H9 (cell line): Measurements from ENCODE around the gene CCT2. TPM values are rescaled to one million over a fixed set of nuclear protein-coding genes. Genes with fewer than 3 reads are reported as not detected.

ENCODE experiments used
- DNase-seq: peaks from one replicate; pipeline ENCODE4 v3.0.0-alpha.2; 2017
- H2AFZ ChIP-seq: one replicate; pipeline ENCODE4 v1.6.1; 2013; ENCODE audit warnings: mild to moderate bottlenecking, low read length, control low read depth, moderate library complexity
- H2AK5ac ChIP-seq: 2 replicates; pipeline ENCODE4 v1.6.1; 2013; ENCODE audit warnings: low read length, control low read depth, mixed read lengths; ENCODE audit not compliant: insufficient read length
- H2BK120ac ChIP-seq: one replicate; pipeline ENCODE4 v1.6.1; 2013; ENCODE audit warnings: low read depth, mild to moderate bottlenecking, low read length, control low read depth, inconsistent platforms; ENCODE audit not compliant: poor library complexity, severe bottlenecking
- H2BK12ac ChIP-seq: 2 replicates; pipeline ENCODE4 v1.6.1; 2013; ENCODE audit warnings: low read length, control low read depth, mixed read lengths, low read depth; ENCODE audit not compliant: insufficient read length
- H2BK15ac ChIP-seq: 2 replicates; pipeline ENCODE4 v1.6.1; 2013; ENCODE audit warnings: low read depth, low read length, control low read depth
- H2BK20ac ChIP-seq: one replicate; pipeline ENCODE4 v1.6.1; 2013; ENCODE audit warnings: low read depth, mild to moderate bottlenecking, low read length, control low read depth, inconsistent platforms; ENCODE audit not compliant: poor library complexity, severe bottlenecking
- H2BK5ac ChIP-seq: 2 replicates; pipeline ENCODE4 v1.6.1; 2013; ENCODE audit warnings: low read length, control low read depth, mixed read lengths; ENCODE audit not compliant: insufficient read length
- H3K14ac ChIP-seq: 2 replicates; pipeline ENCODE4 v1.6.1; 2013; ENCODE audit warnings: low read length, control low read depth; ENCODE audit not compliant: insufficient read depth
- H3K18ac ChIP-seq: 2 replicates; pipeline ENCODE4 v1.6.1; 2013; ENCODE audit warnings: low read depth, mild to moderate bottlenecking, mixed read lengths, low read length, control low read depth; ENCODE audit not compliant: insufficient read length
- H3K23ac ChIP-seq: 2 replicates; pipeline ENCODE4 v1.6.1; 2013; ENCODE audit warnings: low read length, control low read depth, mixed read lengths, low read depth; ENCODE audit not compliant: insufficient read length
- H3K23me2 ChIP-seq: 2 replicates; pipeline ENCODE4 v1.6.1; 2013; ENCODE audit warnings: low read depth, mild to moderate bottlenecking, mixed read lengths, low read length, control low read depth; ENCODE audit not compliant: insufficient read length, poor library complexity, severe bottlenecking
- H3K27ac ChIP-seq: 2 replicates; pipeline ENCODE4 v1.5.1; 2013; ENCODE audit warnings: low read length, control low read depth, mixed read lengths, low read depth; ENCODE audit not compliant: insufficient read length
- H3K27me3 ChIP-seq: 2 replicates; pipeline ENCODE4 v1.6.1; 2013; ENCODE audit warnings: low read length, control low read depth, inconsistent platforms; ENCODE audit not compliant: insufficient read depth
- H3K4ac ChIP-seq: 2 replicates; pipeline ENCODE4 v1.6.1; 2013; ENCODE audit warnings: low read depth, mild to moderate bottlenecking, control low read depth, inconsistent platforms, low read length, moderate library complexity
- H3K4me1 ChIP-seq: 2 replicates; pipeline ENCODE4 v1.6.1; 2013; ENCODE audit warnings: low read length, control low read depth, inconsistent platforms; ENCODE audit not compliant: insufficient read depth
- H3K4me2 ChIP-seq: 2 replicates; pipeline ENCODE4 v1.6.1; 2013; ENCODE audit warnings: low read length, control low read depth, mixed read lengths; ENCODE audit not compliant: insufficient read length, insufficient read depth
- H3K56ac ChIP-seq: 2 replicates; pipeline ENCODE4 v1.6.1; 2013; ENCODE audit warnings: low read depth, mild to moderate bottlenecking, mixed read lengths, low read length, control low read depth; ENCODE audit not compliant: insufficient read length
- H3K79me1 ChIP-seq: 2 replicates; pipeline ENCODE4 v1.6.1; 2013; ENCODE audit warnings: low read depth, mild to moderate bottlenecking, moderate library complexity, low read length, control low read depth, inconsistent platforms; ENCODE audit not compliant: insufficient read depth, poor library complexity, severe bottlenecking
- H3K79me2 ChIP-seq: 2 replicates; pipeline ENCODE4 v1.6.1; 2013; ENCODE audit warnings: low read length, control low read depth, inconsistent platforms; ENCODE audit not compliant: insufficient read depth
- H3K9ac ChIP-seq: 2 replicates; pipeline ENCODE4 v1.6.1; 2013; ENCODE audit warnings: low read length, control low read depth, mixed read lengths; ENCODE audit not compliant: insufficient read length; ENCODE audit errors: extremely low read depth
- H3K9me3 ChIP-seq: one replicate; pipeline ENCODE4 v1.6.1; 2013; ENCODE audit warnings: low read depth, low read length, inconsistent platforms; ENCODE audit not compliant: control insufficient read depth
- H3T11ph ChIP-seq: one replicate; pipeline ENCODE4 v1.6.1; 2013; ENCODE audit warnings: mild to moderate bottlenecking, low read length, control low read depth, inconsistent platforms
- H4K20me1 ChIP-seq: one replicate; pipeline ENCODE4 v1.6.1; 2013; ENCODE audit not compliant: control insufficient read depth, insufficient read length, insufficient read depth
- H4K5ac ChIP-seq: 2 replicates; pipeline ENCODE4 v1.6.1; 2013; ENCODE audit warnings: low read depth, mild to moderate bottlenecking, mixed read lengths, low read length, control low read depth; ENCODE audit not compliant: insufficient read length
- H4K8ac ChIP-seq: replicated peaks from 2 replicates; pipeline ENCODE4 v1.6.1; 2013; ENCODE audit warnings: low read length, control low read depth, mixed read lengths, low read depth; ENCODE audit not compliant: insufficient read length
- H4K91ac ChIP-seq: 2 replicates; pipeline ENCODE4 v1.6.1; 2013; ENCODE audit warnings: low read depth, mild to moderate bottlenecking, moderate library complexity, mixed read lengths, low read length, control low read depth; ENCODE audit not compliant: insufficient read length
- H3K27ac Mint-ChIP-seq, 3 experiments: 2 replicates in 2 of 3; 3 replicates in 1 of 3; pipeline ENCODE4 v1.8.0; 2020 to 2021; ENCODE audit warnings: mixed read lengths in 3 of 3, mild to moderate bottlenecking in 1 of 3, moderate library complexity in 1 of 3
- H3K27me3 Mint-ChIP-seq: 2 replicates; pipeline ENCODE4 v1.8.0; 2021; ENCODE audit warnings: low read depth, mild to moderate bottlenecking, moderate library complexity, mixed read lengths
- H3K36me3 Mint-ChIP-seq, 3 experiments: 2 replicates in 2 of 3; 3 replicates in 1 of 3; pipeline ENCODE4 v1.8.0; 2020 to 2021; ENCODE audit warnings: low read depth in 3 of 3, mixed read lengths in 3 of 3; ENCODE audit not compliant: insufficient read depth in 1 of 3
- H3K4me1 Mint-ChIP-seq, 2 experiments: 2 replicates each; pipeline ENCODE4 v1.8.0; 2020; ENCODE audit warnings: mixed read lengths in 2 of 2
- H3K4me3 Mint-ChIP-seq, 2 experiments: 2 replicates in 1 of 2; 3 replicates in 1 of 2; pipeline ENCODE4 v1.8.0; 2020 to 2021; ENCODE audit warnings: mild to moderate bottlenecking in 2 of 2, mixed read lengths in 2 of 2, moderate library complexity in 1 of 2
- H3K9me3 Mint-ChIP-seq, 2 experiments: 2 replicates in 1 of 2; 3 replicates in 1 of 2; pipeline ENCODE4 v1.8.0; 2020; ENCODE audit warnings: mild to moderate bottlenecking in 2 of 2, mixed read lengths in 2 of 2, moderate library complexity in 1 of 2
- CTCF ChIP-seq: fragments of 200-600 bp; sonication (generic); conservative IDR thresholded peaks from 3 replicates; pipeline ENCODE4 v1.8.0; 2021; ENCODE audit warnings: antibody characterized with exemption, mild to moderate bottlenecking
- total RNA-seq: library from RNA; stranded (reverse); gene quantifications from 2 replicates; pipeline ENCODE4 v1.2.1, GENCODE V29; 2021

The CCT2 gene
- total RNA-seq, 1 experiment from 2014 or later: 405 TPM

- Histone ChIP-seq H3K18ac (no peak overlapping the region), H3K4me1 (no peaks in the 10 kb centered on the region), H4K8ac (no peak overlapping the region), H3K27ac (no peak overlapping the region), H2BK5ac (no peak overlapping the region), H3K79me2 (no peaks in the 10 kb centered on the region), H3K9me3 (no peaks in the 10 kb centered on the region), H3K4me2 (no peak overlapping the region), H3T11ph (no peak overlapping the region), H2AFZ (no peak overlapping the region), H3K23me2 (no peaks in the 10 kb centered on the region), H3K23ac (no peak overlapping the region), H3K27me3 (no peaks in the 10 kb centered on the region), H3K14ac (no peak overlapping the region), H2AK5ac (no peak overlapping the region), H2BK15ac (no peak overlapping the region), H4K5ac (no peak overlapping the region), H2BK12ac (no peak overlapping the region), H2BK20ac (no peak overlapping the region), H3K56ac (no peak overlapping the region), H3K4ac (no peak overlapping the region), H4K91ac (no peak overlapping the region), H2BK120ac (no peak overlapping the region), H3K9ac (no peak overlapping the region), H4K20me1 (no peaks in the 10 kb centered on the region), H3K79me1 (no peaks in the 10 kb centered on the region)
- no peaks in the 10 kb centered on the region for H3K9me3 Mint-ChIP-seq
- no peaks in the 10 kb centered on the region for H3K4me1 Mint-ChIP-seq
- no peaks in the 10 kb centered on the region; the same call in 1 of the 2 replicates for H3K27me3 Mint-ChIP-seq
- H3K27ac Mint-ChIP-seq: no peak overlapping the region
- no peak for TF ChIP-seq CTCF
- no peak overlapping the region for H3K4me3 Mint-ChIP-seq
- DNase-seq: no peak
- no peaks in the 10 kb centered on the region for H3K36me3 Mint-ChIP-seq
Measured at GRCh38 chr12:69644511-69644910, 59.3 kb downstream of the CCT2 start.
